ENCODE data around the gene LAMA5.

- TF ChIP-seq CTCF (IDR thresholded peaks at IDR 0.05) = no peak
- TF ChIP-seq EZH2 (IDR thresholded peaks at IDR 0.05) = no peak
- TF ChIP-seq EZH2phosphoT487 (IDR thresholded peaks at IDR 0.05) = no peak
These were observed 46.0 kb upstream of the LAMA5 start for GRCh38 chr20:62413025-62413570.

All from neural progenitor cell (in vitro differentiated cells).